ENCODE measurements around the gene POU2F3. TPM values are rescaled to one million over a fixed set of nuclear protein-coding genes. Genes with fewer than 3 reads are reported as not detected.

The POU2F3 gene
- total and polyA plus RNA-seq, 2 of the 8 experiments (the other 6 are each of a cell fraction or from before 2014, with no cell fraction given): 1.0 to 2.1 TPM

DNA sequence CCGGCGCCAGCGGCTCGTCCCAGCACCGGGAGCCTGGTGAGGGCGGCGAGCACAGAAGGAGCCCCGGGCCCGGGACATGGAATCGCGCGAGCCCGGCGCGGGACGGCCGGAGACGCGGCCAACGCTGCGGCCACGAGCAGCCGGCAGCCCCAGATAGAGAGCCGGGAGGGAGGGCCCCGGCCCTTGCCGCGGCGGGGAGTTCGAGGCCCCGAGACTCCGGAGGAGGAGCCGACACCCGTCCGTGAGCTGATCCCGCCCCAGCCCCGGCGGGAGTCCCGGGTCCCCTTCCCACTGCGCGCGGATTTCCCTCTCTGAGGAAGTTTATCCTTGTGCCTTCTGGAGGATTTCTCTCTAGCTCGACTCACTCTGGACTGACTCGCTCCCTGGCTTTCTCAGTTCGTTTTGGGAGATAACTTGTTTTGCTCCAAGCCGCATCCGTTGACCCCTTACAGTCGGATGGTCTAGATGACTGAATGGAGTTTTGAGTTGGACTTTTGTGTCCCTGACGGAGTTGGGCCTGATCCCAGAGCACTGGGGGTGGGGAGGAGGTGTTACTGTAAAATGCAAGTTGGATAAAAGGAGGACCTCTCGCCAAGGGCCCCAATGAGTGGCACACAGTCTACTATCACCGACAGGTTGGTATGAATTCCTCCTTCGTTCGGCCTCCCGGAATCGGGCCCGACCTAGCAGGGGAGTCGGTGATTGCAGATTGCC, 96.9 kb downstream of the POU2F3 start (continued):
- TF ChIP-seq SP2 (IDR thresholded peaks at IDR 0.05; ENCODE audit: low read length) (no peak), CHD1 (IDR thresholded peaks at IDR 0.05; ENCODE audit: low read depth, low read length) (no peak), SIX5 (IDR thresholded peaks at IDR 0.05; ENCODE audit: low read depth, low read length) (no peak), FOSL1 (IDR thresholded peaks at IDR 0.05; ENCODE audit: insufficient read depth, low read depth, low read length) (no peak), HDAC6 (IDR thresholded peaks at IDR 0.05; ENCODE audit: low read depth, low read length) (no peak), GTF2F1 (IDR thresholded peaks at IDR 0.05; ENCODE audit: borderline replicate concordance, low read depth, low read length) (no peak), RNF2 (IDR thresholded peaks at IDR 0.05; ENCODE audit: borderline replicate concordance, low read depth, low read length, missing control alignments, poor library complexity, severe bottlenecking) (no peak), TAF1 (IDR thresholded peaks at IDR 0.05; ENCODE audit: low read depth, low read length) (no peak; the same call in 1 of the 2 replicates), KDM5A (IDR thresholded peaks at IDR 0.05; ENCODE audit: low read length) (0 out of 2 replicates have a peak, but pooled peaks have one; percentile 20), POU5F1 (IDR thresholded peaks at IDR 0.05; ENCODE audit: low read depth, low read length) (no peak), PHF8 (conservative IDR thresholded peaks at IDR 0.05; ENCODE audit: low read depth, low read length) (peak; percentile 26; the same call in 1 of the 2 replicates)
- TF ChIP-seq, protein P1, sequence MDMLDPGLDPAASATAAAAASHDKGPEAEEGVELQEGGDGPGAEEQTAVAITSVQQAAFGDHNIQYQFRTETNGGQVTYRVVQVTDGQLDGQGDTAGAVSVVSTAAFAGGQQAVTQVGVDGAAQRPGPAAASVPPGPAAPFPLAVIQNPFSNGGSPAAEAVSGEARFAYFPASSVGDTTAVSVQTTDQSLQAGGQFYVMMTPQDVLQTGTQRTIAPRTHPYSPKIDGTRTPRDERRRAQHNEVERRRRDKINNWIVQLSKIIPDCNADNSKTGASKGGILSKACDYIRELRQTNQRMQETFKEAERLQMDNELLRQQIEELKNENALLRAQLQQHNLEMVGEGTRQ (IDR thresholded peaks at IDR 0.05; ENCODE audit: low read length): no peak
- TF ChIP-seq, protein P2, sequence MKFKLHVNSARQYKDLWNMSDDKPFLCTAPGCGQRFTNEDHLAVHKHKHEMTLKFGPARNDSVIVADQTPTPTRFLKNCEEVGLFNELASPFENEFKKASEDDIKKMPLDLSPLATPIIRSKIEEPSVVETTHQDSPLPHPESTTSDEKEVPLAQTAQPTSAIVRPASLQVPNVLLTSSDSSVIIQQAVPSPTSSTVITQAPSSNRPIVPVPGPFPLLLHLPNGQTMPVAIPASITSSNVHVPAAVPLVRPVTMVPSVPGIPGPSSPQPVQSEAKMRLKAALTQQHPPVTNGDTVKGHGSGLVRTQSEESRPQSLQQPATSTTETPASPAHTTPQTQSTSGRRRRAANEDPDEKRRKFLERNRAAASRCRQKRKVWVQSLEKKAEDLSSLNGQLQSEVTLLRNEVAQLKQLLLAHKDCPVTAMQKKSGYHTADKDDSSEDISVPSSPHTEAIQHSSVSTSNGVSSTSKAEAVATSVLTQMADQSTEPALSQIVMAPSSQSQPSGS (IDR thresholded peaks at IDR 0.05; ENCODE audit: low read length): no peak
